HG02870 (cell line): Measurements from ENCODE around the gene COL5A1.

Experiments used
- ATAC-seq: cut with Tn5 transposase; IDR thresholded peaks from one replicate; pipeline ENCODE4 v1.9.1; 2021; ENCODE audit warnings: mild to moderate bottlenecking, moderate library complexity; ENCODE audit not compliant: unreplicated experiment

COL5A1 gene

GRCh38 chr9:134781591-134782302 lies 140.1 kb downstream of the COL5A1 start:
- no peak for ATAC-seq

GRCh38 chr9:134782921-134783698 lies 141.5 kb downstream of the COL5A1 start:
- no peak for ATAC-seq

GRCh38 chr9:134783699-134784039 lies 142.1 kb downstream of the COL5A1 start:
- ATAC-seq, result no peak

GRCh38 chr9:134784577-134785305 lies 143.1 kb downstream of the COL5A1 start:
- ATAC-seq, result no peak

- no peak for ATAC-seq
Measured at GRCh38 chr9:134785325-134786108, 143.9 kb downstream of the COL5A1 start.

GRCh38 chr9:134787601-134788531 lies 146.3 kb downstream of the COL5A1 start:
- no peak for ATAC-seq

- no peak for ATAC-seq
Measured at GRCh38 chr9:134789168-134789567, 147.6 kb downstream of the COL5A1 start.

- ATAC-seq, result no peak
Measured at GRCh38 chr9:134791009-134791408, 149.4 kb downstream of the COL5A1 start.

GRCh38 chr9:134792627-134793026 lies 151.0 kb downstream of the COL5A1 start:
- no peak for ATAC-seq

GRCh38 chr9:134793288-134794188 lies 151.9 kb downstream of the COL5A1 start:
- ATAC-seq, result no peak

- ATAC-seq, result no peak
Measured at GRCh38 chr9:134794663-134795370, 153.2 kb downstream of the COL5A1 start.

GRCh38 chr9:134795446-134795845 lies 153.8 kb downstream of the COL5A1 start:
- ATAC-seq, result no peak

- no peak for ATAC-seq
Measured at GRCh38 chr9:134796882-134797281, 155.3 kb downstream of the COL5A1 start.

- no peak for ATAC-seq
Measured at GRCh38 chr9:134800791-134801339, 159.3 kb downstream of the COL5A1 start.

GRCh38 chr9:134802216-134802795 lies 160.7 kb downstream of the COL5A1 start:
- no peak for ATAC-seq

GRCh38 chr9:134804871-134805270 lies 163.3 kb downstream of the COL5A1 start:
- no peak for ATAC-seq

GRCh38 chr9:134807716-134808446 lies 166.3 kb downstream of the COL5A1 start:
- ATAC-seq, result no peak
